Myometrial cell (primary cell): ENCODE results near the gene DSP. TPM values are rescaled to one million over a fixed set of nuclear protein-coding genes. Genes with fewer than 3 reads are reported as not detected.

Source experiments
- total RNA-seq: library from RNA; depleted of rRNA; stranded (reverse); fragments of >200 nt; gene quantifications from 2 replicates; pipeline ENCODE4 v1.2.3, GENCODE V29; 2015

DSP gene, protein sequence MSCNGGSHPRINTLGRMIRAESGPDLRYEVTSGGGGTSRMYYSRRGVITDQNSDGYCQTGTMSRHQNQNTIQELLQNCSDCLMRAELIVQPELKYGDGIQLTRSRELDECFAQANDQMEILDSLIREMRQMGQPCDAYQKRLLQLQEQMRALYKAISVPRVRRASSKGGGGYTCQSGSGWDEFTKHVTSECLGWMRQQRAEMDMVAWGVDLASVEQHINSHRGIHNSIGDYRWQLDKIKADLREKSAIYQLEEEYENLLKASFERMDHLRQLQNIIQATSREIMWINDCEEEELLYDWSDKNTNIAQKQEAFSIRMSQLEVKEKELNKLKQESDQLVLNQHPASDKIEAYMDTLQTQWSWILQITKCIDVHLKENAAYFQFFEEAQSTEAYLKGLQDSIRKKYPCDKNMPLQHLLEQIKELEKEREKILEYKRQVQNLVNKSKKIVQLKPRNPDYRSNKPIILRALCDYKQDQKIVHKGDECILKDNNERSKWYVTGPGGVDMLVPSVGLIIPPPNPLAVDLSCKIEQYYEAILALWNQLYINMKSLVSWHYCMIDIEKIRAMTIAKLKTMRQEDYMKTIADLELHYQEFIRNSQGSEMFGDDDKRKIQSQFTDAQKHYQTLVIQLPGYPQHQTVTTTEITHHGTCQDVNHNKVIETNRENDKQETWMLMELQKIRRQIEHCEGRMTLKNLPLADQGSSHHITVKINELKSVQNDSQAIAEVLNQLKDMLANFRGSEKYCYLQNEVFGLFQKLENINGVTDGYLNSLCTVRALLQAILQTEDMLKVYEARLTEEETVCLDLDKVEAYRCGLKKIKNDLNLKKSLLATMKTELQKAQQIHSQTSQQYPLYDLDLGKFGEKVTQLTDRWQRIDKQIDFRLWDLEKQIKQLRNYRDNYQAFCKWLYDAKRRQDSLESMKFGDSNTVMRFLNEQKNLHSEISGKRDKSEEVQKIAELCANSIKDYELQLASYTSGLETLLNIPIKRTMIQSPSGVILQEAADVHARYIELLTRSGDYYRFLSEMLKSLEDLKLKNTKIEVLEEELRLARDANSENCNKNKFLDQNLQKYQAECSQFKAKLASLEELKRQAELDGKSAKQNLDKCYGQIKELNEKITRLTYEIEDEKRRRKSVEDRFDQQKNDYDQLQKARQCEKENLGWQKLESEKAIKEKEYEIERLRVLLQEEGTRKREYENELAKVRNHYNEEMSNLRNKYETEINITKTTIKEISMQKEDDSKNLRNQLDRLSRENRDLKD (N-terminal part only)
- 0.35 TPM in 1 of 2 replicates, not detected in the other for total RNA-seq

DNA sequence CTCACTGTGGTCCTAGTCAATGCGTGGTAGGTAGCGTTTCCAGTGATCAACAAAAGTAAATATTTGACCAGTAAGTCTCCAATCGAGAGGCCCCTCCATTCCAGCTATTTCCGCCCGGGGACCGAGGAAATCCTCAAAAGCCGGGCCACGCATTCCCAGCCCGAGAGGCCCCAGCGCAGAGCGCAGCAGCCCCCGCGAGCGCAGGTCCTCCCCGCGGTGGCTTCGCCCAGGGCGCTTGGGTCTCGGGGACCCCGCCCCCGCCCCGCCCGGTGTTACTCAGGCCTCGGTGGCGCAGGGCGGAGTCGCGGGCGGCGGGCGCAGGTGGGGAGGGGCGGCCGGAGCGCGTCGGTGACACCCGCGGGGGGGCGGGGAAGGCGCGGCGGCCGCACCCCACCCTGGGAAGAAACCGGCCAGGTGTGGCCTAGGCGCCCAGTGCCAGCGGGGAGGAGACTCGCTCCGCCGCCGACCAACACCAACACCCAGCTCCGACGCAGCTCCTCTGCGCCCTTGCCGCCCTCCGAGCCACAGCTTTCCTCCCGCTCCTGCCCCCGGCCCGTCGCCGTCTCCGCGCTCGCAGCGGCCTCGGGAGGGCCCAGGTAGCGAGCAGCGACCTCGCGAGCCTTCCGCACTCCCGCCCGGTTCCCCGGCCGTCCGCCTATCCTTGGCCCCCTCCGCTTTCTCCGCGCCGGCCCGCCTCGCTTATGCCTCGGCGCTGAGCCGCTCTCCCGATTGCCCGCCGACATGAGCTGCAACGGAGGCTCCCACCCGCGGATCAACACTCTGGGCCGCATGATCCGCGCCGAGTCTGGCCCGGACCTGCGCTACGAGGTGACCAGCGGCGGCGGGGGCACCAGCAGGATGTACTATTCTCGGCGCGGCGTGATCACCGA is at the start of gene DSP:
Gene DSP, plus strand, starts transcription at position 497 of the 890 bp plus-strand sequence. Its CDS starts 245 bp downstream, at position 742.

DNA sequence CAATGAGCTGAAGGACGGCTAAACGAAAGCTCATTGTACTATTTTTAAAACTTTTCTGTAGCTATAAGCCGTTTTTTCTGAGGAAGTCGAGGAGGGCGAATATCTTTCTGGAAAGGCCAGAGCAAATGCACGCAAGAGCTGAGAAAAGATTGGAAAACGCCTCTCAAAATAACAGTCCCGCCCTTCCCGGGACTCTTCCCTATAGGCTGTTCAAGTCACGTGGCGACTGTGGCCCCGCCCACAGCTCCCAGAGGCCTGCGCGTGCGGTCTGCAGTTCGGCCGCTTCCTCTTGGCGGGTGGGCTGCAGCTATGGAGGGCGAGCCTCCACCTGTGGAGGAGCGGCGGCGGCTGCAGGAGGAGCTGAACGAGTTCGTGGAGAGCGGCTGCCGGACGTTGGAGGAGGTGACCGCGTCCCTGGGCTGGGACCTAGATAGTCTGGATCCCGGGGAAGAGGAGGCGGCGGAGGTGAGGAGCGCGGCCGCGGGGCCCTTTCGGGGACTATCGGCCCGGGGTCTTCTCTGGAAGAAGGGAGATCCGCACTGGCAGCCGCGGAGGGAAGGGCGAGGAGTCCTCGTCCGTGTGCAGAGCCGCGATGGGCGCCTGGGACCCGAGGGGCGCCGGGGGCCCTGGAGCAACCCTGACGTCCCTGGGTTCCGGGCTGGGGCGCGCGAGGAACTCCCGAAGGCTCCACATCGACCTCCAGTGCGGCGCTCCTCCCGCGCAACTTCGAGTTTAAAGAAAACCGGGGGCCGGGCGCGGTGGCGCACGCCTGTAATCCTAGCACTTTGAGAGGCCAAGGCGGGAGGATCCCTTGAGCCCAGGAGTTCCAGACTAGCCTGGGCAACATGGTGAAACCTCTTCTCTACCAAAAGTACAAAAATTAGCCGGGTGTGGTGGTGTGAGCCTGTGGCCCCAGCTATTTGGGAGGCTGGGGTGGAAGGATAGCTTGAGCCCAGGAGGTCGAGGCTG is 48.8 kb downstream of the DSP start, which contains the start of gene SNRNP48:
Gene SNRNP48, plus strand, starts transcription at position 250 of the 969 bp plus-strand sequence. Its CDS starts 60 bp downstream, at position 310.

Other genes with a start within 250 kb of the DSP start
- gene SSR1, start 228.5 kb upstream of the DSP start, total RNA-seq = 73.5 and 93.6 TPM in 2 replicates
- gene CAGE1, start 151.9 kb upstream of the DSP start, total RNA-seq = not detected in 2 replicates
- 9.2 and 19.0 TPM in 2 replicates for gene RIOK1, start 151.9 kb upstream of the DSP start, total RNA-seq
- gene SNRNP48, start 48.5 kb downstream of the DSP start, total RNA-seq = 3.2 and 4.1 TPM in 2 replicates
- under 0.01 and 1.1 TPM in 2 replicates for gene BMP6, start 184.4 kb downstream of the DSP start, total RNA-seq